ENCODE measurements around the gene SARM1.

GRCh38 chr17:28391401-28391800 lies 19.9 kb downstream of the SARM1 start:
- TF ChIP-seq CTCF (IDR thresholded peaks at IDR 0.05; ENCODE audit: poor library complexity, severe bottlenecking) (no peak), EZH2 (IDR thresholded peaks at IDR 0.05; ENCODE audit: borderline replicate concordance, insufficient read depth, low read length, poor library complexity, severe bottlenecking) (no peak), MXI1 (conservative IDR thresholded peaks at IDR 0.05; ENCODE audit: poor library complexity, severe bottlenecking) (no peak), POLR2AphosphoS5 (IDR thresholded peaks at IDR 0.05) (no peak), TAF1 (IDR thresholded peaks at IDR 0.05; ENCODE audit: low read depth) (no peak), EP300 (conservative IDR thresholded peaks at IDR 0.05; ENCODE audit: poor library complexity, severe bottlenecking) (no peak), RAD21 (conservative IDR thresholded peaks at IDR 0.05) (no peak)
